H7 (cell line): ENCODE measurements around the gene FAM83E. TPM values are rescaled to one million over a fixed set of nuclear protein-coding genes. Genes with fewer than 3 reads are reported as not detected.
A peak's percentile ranks its signal among the peaks of the same experiment; 100 is the strongest.
"Not testable (repeated sequence)": the region's sequence is repeated elsewhere in the genome, so short reads cannot be mapped to it uniquely, and the experiment has no call there.

Experiments
- DNase-seq: peaks from one replicate; pipeline ENCODE4 v3.0.0; 2012
- H3K27me3 ChIP-seq: 2 replicates; pipeline ENCODE4 v1.6.0; 2011; ENCODE audit warnings: mild to moderate bottlenecking, low read length; ENCODE audit not compliant: control insufficient read depth, insufficient read depth
- H3K36me3 ChIP-seq: replicated peaks from 2 replicates; pipeline ENCODE4 v1.5.1; 2011; ENCODE audit warnings: low read length; ENCODE audit not compliant: control insufficient read depth, insufficient read depth
- H3K4me3 ChIP-seq: 2 replicates; pipeline ENCODE4 v1.5.1; 2011; ENCODE audit warnings: low read depth, mild to moderate bottlenecking, control low read depth, low read length, moderate library complexity; ENCODE audit not compliant: insufficient read depth
- total RNA-seq: library from RNA; depleted of rRNA; stranded (reverse); fragments of >200 nt; shearing (Covaris generic); gene quantifications from 2 replicates; pipeline ENCODE4 v1.2.3, GENCODE V29; 2014

Gene FAM83E
- total RNA-seq, 1 experiment from 2014 or later: 4.0 TPM

DNA sequence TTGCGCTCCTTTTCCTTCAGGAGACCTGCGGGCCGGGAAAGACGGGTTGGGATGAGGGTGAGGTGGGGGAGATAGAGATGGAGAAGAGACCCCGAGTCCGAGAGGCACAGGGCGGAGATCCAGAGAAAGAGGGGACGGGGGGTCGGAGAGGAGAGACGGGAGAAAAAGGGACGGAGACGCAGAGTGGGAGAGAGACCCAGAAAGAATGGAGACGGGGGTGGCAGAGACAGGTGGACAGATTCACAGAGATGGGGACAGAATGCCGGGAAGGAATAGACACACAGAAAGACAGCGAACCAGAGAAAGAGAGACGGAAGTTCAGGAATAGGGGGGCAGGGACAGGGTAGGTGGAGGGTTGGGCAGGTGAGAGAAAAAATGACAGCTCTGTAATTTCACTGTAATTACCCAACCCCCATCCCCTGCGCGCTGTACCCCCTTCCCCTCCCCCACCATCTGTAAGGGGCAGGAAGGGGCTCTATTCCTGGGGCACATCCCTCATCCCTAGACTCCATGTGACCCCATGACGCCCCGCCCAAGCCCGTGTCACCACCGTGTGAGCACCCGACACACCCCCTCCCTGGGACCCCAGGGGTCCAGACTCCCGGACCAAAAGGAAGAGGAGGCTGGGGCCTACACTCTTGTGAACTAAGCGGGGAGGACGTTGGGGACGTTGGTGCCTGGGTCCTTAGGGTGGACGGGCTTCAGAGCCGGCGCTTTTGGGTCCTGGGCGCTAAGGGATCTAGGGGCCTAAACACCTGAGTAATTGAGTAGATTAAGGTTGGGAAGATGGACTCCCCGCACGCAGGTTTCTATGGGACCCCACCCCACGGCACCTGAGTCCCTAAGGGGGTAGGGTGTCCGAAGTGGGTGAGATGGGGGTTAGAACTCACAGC, 21.3 kb upstream of the FAM83E start:
- DNase-seq: peak; percentile 68
- Histone ChIP-seq H3K27me3 (peaks cover 26% of the 10 kb centered on the region), H3K36me3 (peaks cover 2% of the 10 kb centered on the region), H3K4me3 (peak overlapping the region; percentile 67)

GRCh38 chr19:48635263-48635965, 20.5 kb upstream of the FAM83E start:
- peak overlapping the region; percentile 67 for H3K4me3 ChIP-seq
- DNase-seq: peak; percentile 98
- peaks cover 26% of the 10 kb centered on the region for H3K27me3 ChIP-seq
- H3K36me3 ChIP-seq: peaks cover 2% of the 10 kb centered on the region

DNA sequence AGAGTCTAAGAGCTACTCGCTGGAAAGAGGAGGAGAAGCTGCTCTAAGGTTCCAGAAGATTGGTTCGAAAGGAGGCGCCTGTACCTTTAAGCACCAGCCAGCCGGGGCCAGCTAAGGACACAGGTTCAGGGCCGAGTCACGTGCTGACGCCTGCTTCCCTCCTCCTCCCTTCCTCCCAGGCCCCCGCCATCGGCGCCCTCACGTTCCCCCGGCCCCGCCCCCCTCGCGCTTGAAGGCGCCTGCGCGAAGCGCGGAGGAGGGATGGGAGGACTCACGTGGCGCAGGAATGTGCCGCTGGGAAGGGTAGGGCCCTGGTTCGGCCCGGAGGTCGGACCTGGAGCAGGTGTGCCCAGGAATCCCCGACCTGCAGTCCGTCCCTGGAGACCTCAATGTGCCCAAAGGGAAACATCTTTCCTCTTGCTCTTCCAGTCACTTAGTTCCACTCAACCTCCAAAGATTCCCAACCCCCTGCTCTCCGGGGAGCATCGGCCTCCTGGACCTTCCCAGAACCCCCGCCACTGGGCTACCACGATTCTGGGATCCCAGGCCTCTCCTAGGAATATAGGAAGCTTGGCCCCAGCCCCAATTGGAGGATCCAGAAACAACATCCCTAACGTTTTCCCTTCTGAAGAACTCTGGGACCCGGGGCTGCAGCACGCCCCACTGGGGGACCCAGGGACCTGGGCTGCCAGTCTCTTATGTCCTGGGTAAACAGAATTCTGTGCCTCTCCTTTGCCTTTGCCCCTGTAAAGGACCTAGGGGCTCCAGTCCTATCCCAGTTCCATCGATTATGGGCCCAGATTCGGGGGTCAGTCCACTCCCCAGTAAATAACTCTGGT, 19.8 kb upstream of the FAM83E start:
- Histone ChIP-seq H3K36me3 (peaks cover 2% of the 10 kb centered on the region), H3K4me3 (peak overlapping the region; percentile 26), H3K27me3 (peaks cover 21% of the 10 kb centered on the region)
- peak; percentile 96 for DNase-seq

DNA sequence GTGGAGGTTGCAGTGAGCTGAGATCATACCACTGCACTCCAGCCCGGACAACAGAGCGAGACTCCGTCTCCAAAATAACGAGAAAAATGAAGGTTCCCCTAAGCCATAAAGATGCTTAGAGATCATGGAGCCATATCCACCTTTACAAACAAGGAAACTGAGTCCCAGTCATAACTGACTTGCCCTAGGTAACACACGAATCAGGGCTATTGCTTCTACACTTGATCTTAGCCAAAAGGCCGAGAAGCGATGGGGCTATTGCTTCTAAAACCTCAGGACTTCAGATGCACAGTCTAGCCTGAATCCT, 19.1 kb upstream of the FAM83E start:
- H3K4me3 ChIP-seq: 0 out of 2 replicates have a peak overlapping the region, but pooled peaks have one; percentile 4

GRCh38 chr19:48633148-48634035, 18.5 kb upstream of the FAM83E start:
- DNase-seq: peak; percentile 4
- peaks cover 15% of the 10 kb centered on the region for H3K27me3 ChIP-seq
- H3K36me3 ChIP-seq: peaks cover 2% of the 10 kb centered on the region
- no peak overlapping the region for H3K4me3 ChIP-seq

More for the DNA sequence above, 19.1 kb upstream of the FAM83E start:
- peaks cover 2% of the 10 kb centered on the region for H3K36me3 ChIP-seq
- H3K27me3 ChIP-seq: peaks cover 15% of the 10 kb centered on the region
- DNase-seq: no peak

GRCh38 chr19:48632692-48633147, 17.8 kb upstream of the FAM83E start:
- peaks cover 15% of the 10 kb centered on the region for H3K27me3 ChIP-seq
- peaks cover 2% of the 10 kb centered on the region for H3K36me3 ChIP-seq
- no peak overlapping the region for H3K4me3 ChIP-seq
- no peak for DNase-seq

DNA sequence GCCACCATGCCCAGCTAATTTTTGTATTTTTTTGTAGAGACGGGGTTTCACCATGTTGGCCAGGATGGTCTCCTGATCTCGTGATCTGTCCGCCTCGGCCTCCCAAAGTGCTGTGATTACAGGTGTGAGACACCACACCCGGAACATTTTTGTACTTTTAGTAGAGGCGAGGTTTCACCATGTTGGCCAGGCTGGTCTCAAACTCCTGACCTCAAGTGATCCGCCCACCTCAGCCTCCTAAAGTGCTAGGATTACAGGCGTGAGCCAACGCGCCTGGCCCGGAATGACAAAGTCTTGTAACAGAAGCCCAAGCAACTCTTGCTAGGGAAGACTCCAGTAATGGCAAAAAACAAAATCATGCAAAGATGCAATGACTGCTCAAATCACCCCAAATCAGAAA, 17.4 kb upstream of the FAM83E start:
- not testable (repeated sequence) for H3K36me3 ChIP-seq, H3K4me3 ChIP-seq, DNase-seq
- peaks cover 15% of the 10 kb centered on the region for H3K27me3 ChIP-seq

GRCh38 chr19:48631225-48631624, 16.3 kb upstream of the FAM83E start:
- Histone ChIP-seq H3K4me3 (peak overlapping the region; percentile 50; the same call in 1 of the 2 replicates), H3K27me3 (peaks cover 6% of the 10 kb centered on the region), H3K36me3 (peaks cover 2% of the 10 kb centered on the region)
- DNase-seq: no peak

DNA sequence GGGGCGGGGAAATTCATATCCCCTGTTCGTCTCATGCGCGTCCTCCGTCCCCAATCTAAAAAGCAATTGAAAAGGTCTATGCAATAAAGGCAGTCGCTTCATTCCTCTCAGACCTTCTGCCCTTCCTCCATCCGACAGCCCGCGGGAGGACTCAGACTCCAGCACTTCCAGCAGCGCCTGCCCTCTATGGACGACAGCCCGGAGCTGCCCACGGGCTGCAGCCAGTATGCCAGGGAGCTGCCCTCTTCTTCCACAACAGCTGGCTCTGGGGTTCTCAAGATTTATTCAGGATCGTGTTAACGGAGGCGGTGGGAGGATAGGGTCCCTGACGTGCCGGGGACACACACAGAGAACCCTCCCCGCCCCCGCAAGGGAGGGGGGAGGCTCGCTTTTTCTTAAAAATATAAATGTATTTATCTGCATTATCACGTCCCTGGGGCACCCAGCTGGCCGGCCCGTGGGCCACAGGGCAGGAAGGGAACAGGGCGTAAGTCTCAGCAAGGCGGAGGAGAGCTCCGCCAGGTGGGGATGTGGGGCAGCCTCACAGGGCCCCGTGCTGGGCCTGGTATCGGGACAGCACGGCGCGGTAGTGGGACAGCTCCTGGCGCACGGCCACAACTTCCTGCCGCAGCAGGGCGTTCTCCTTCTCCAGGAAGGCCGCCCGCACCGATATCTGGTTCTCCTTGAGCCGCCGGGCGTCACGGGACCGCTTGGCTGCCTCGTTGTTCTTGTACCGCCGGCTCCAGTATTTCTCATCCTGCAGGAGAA, 15.6 kb upstream of the FAM83E start:
- Histone ChIP-seq H3K4me3 (peak overlapping the region; percentile 50), H3K27me3 (no peaks in the 10 kb centered on the region), H3K36me3 (peaks cover 2% of the 10 kb centered on the region)
- DNase-seq: peak; percentile 84

GRCh38 chr19:48629599-48630295, 14.9 kb upstream of the FAM83E start:
- peak; percentile 97 for DNase-seq
- Histone ChIP-seq H3K27me3 (no peaks in the 10 kb centered on the region), H3K4me3 (peak overlapping the region; percentile 50), H3K36me3 (peaks cover 2% of the 10 kb centered on the region)

GRCh38 chr19:48629297-48629598, 14.4 kb upstream of the FAM83E start:
- no peak for DNase-seq
- Histone ChIP-seq H3K4me3 (peak overlapping the region; percentile 50), H3K36me3 (peaks cover 2% of the 10 kb centered on the region), H3K27me3 (no peaks in the 10 kb centered on the region)

DNA sequence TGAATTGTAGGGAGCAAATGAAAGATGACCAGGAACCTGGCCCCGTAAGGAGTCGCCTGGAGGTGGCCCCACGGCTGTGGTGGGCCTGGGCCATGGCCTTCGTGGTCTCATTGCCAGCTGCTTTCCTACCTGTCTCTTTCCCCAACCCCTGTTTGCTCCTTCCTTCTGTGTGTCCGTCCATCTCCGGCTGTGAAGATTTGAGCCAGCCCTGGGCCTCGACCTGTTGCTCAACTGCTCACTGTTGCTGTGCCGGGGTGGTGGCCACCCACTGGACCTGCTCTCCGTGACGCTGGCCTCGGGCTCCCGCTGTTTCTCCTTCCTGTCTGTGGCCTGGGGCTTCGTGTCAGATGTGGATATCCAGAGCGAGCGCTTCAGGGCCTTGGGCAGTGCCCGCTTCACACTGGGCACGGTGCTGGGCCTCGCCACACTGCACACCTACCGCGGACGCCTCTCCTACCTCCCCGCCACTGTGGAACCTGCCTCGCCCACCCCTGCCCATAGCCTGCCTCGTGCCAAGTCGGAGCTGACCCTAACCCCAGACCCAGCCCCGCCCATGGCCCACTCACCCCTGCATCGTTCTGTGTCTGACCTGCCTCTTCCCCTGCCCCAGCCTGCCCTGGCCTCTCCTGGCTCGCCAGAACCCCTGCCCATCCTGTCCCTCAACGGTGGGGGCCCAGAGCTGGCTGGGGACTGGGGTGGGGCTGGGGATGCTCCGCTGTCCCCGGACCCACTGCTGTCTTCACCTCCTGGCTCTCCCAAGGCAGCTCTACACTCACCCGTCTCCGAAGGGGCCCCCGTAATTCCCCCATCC, 13.8 kb upstream of the FAM83E start:
- DNase-seq: no peak
- H3K27me3 ChIP-seq: no peaks in the 10 kb centered on the region
- peaks cover 2% of the 10 kb centered on the region for H3K36me3 ChIP-seq
- no peak overlapping the region for H3K4me3 ChIP-seq
